Liver (tissue), 2 donors: ENCODE results near the gene RGL4.

Source experiments
- CTCF ChIP-seq: fragments of 150-350 bp; IDR thresholded peaks from 2 replicates; pipeline ENCODE4 v1.5.1; 2017; ENCODE audit warnings: improper control_type of control experiment, low read depth, low read length; ENCODE audit not compliant: missing input control
- MAX ChIP-seq: IDR thresholded peaks from 2 replicates; pipeline ENCODE4 v1.6.1; 2016; ENCODE audit warnings: antibody characterized with exemption
- REST ChIP-seq: IDR thresholded peaks from 2 replicates; pipeline ENCODE4 v1.6.1; 2016; ENCODE audit warnings: antibody characterized with exemption, mild to moderate bottlenecking
- donor health status: healthy.

DNA sequence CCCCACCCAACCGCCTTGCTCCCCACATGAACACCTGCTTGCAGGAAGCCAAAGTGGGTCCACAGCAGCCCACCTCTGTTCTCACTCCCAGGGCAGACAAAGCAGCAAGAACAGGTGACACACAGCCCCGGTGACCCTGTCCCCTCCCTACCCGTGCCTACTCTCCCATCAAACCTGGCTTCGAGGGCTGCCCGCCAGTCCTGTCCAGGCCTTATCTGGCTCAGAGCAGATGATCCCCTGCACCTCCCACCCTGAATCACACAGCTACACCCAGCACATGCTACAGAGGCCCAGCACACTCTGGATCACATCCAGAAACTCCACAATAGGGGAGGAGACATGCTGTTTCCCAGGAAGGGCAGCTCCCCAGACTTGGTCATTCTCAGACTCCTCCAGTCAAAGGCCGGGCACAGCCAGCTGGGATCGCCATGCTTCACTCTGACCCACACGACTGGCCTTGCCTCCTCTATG, 6.2 kb upstream of the RGL4 start:
- no peak for TF ChIP-seq REST
- TF ChIP-seq CTCF: no peak
- no peak for TF ChIP-seq MAX
